A549 (cell line): ENCODE measurements around the gene RNASE2. TPM values are rescaled to one million over a fixed set of nuclear protein-coding genes. Genes with fewer than 3 reads are reported as not detected.
"Not testable (repeated sequence)": the region's sequence is repeated elsewhere in the genome, so short reads cannot be mapped to it uniquely, and the experiment has no call there.

Experiments
- ATAC-seq, 2 experiments: fragments of 200-7000 bp in 1 of 2; fragments of >200 bp in 1 of 2; cut with Nextera tagmentation in 1 of 2; cut with Tn5 transposase in 1 of 2; 3 replicates each; pipeline versions ENCODE4 v1.8.0 to v1.9.1; 2018 to 2020; ENCODE audit warnings: mild to moderate bottlenecking in 1 of 2, moderate library complexity in 1 of 2
- CTCF ChIA-PET: fragments of 300-600 bp; sonication (Branson Sonifier 250); formaldehyde crosslinking; extraction: SDS; loops from one replicate; lab custom pipeline; 2021; ENCODE audit warnings: antibody characterized with exemption, inconsistent platforms; lab: Yijun Ruan, JAX
- POLR2A ChIA-PET: fragments of 350-600 bp; formaldehyde crosslinking; extraction: SDS; loops from one replicate; lab custom pipeline; 2021; ENCODE audit warnings: antibody characterized with exemption, inconsistent platforms; lab: Yijun Ruan, JAX
- DNase-seq, 2 experiments: peaks; one replicate each; pipeline versions ENCODE4 v3.0.0 to v3.0.0-alpha.2; 2011 to 2016; ENCODE audit warnings: low read depth in 1 of 2, low spot score in 1 of 2
- FAIRE-seq: peaks from 2 replicates; lab custom pipeline; 2011; peaks lifted over from hg19 to GRCh38; lab: Jason Lieb, UNC
- H3K27ac ChIP-seq, 2 experiments: fragments of >200 bp; sonication (Bioruptor Twin); formaldehyde crosslinking; 3 replicates each; pipeline ENCODE4 v1.5.1; 2016 to 2017
- H3K4me1 ChIP-seq: fragments of >200 bp; sonication (Bioruptor Twin); formaldehyde crosslinking; 3 replicates; pipeline ENCODE4 v1.6.1; 2016
- H3K4me2 ChIP-seq: fragments of >200 bp; sonication (Bioruptor Twin); formaldehyde crosslinking; 3 replicates; pipeline ENCODE4 v1.6.1; 2016
- H3K4me3 ChIP-seq: fragments of >200 bp; sonication (Bioruptor Twin); formaldehyde crosslinking; 3 replicates; pipeline ENCODE4 v1.5.1; 2016
- H3K9me3 ChIP-seq: fragments of >200 bp; sonication (Bioruptor Twin); formaldehyde crosslinking; 3 replicates; pipeline ENCODE4 v1.6.1; 2016
- BHLHE40 ChIP-seq: IDR thresholded peaks from 2 replicates; pipeline ENCODE4 v1.6.1; 2012; ENCODE audit warnings: low read depth, low read length, inconsistent platforms
- CEBPB ChIP-seq, 2 experiments: fragments of >200 bp in 1 of 2; sonication (Bioruptor Twin) in 1 of 2; formaldehyde crosslinking in 1 of 2; IDR thresholded peaks; 2 replicates each; pipeline ENCODE4 v1.6.1; 2012 to 2016
- CHD2 ChIP-seq: fragments of 150-350 bp; IDR thresholded peaks from 2 replicates; pipeline ENCODE4 v1.6.1; 2014; ENCODE audit warnings: low read length; ENCODE audit not compliant: partially characterized antibody
- ESRRA ChIP-seq: fragments of 150-350 bp; IDR thresholded peaks from 2 replicates; pipeline ENCODE4 v1.6.1; 2014; ENCODE audit warnings: mild to moderate bottlenecking, low read length, borderline replicate concordance
- FOSL2 ChIP-seq, 2 experiments: fragments of 450-650 bp in 1 of 2; fragments of >200 bp in 1 of 2; sonication (Bioruptor Twin) in 1 of 2; formaldehyde crosslinking; IDR thresholded peaks; 2 replicates each; pipeline versions ENCODE4 v1.5.0 to v1.6.1; 2016 to 2020; ENCODE audit warnings: mild to moderate bottlenecking in 1 of 2, moderate library complexity in 1 of 2
- HEYL ChIP-seq: fragments of 250-450 bp; sonication (Bioruptor Pico); IDR thresholded peaks from 2 replicates; pipeline ENCODE4 v1.8.0; 2021; ENCODE audit warnings: mild to moderate bottlenecking, moderate library complexity
- HOXB13 ChIP-seq: fragments of 250-450 bp; sonication (Bioruptor Pico); IDR thresholded peaks from 2 replicates; pipeline ENCODE4 v1.5.0; 2020; ENCODE audit warnings: low read depth, mild to moderate bottlenecking, moderate library complexity
- JUNB ChIP-seq: fragments of >200 bp; sonication (Bioruptor Twin); formaldehyde crosslinking; IDR thresholded peaks from 2 replicates; pipeline ENCODE4 v1.6.1; 2016
- KDM5A ChIP-seq: fragments of 200-600 bp; sonication (generic); IDR thresholded peaks from 2 replicates; pipeline ENCODE4 v1.6.1; 2016; ENCODE audit warnings: antibody characterized with exemption, mild to moderate bottlenecking
- MAFK ChIP-seq: fragments of 450-650 bp; IDR thresholded peaks from 2 replicates; pipeline ENCODE4 v1.6.1; 2014; ENCODE audit not compliant: partially characterized antibody
- NFE2L2 ChIP-seq: fragments of 150-350 bp; conservative IDR thresholded peaks from 2 replicates; pipeline ENCODE4 v1.6.1; 2014; ENCODE audit warnings: low read length
- NPAS2 ChIP-seq: fragments of 250-450 bp; sonication (Bioruptor Pico); IDR thresholded peaks from 2 replicates; pipeline ENCODE4 v1.8.0; 2022; ENCODE audit warnings: mild to moderate bottlenecking, moderate library complexity, borderline replicate concordance
- RAD21 ChIP-seq, 2 experiments: fragments of >200 bp in 1 of 2; sonication (Bioruptor Twin) in 1 of 2; formaldehyde crosslinking in 1 of 2; IDR thresholded peaks in 1 of 2; conservative IDR thresholded peaks in 1 of 2; 2 replicates in 1 of 2; 3 replicates in 1 of 2; pipeline ENCODE4 v1.6.1; 2012 to 2018; ENCODE audit warnings: inconsistent platforms in 1 of 2
- RARB ChIP-seq: fragments of 250-450 bp; sonication (Bioruptor Pico); IDR thresholded peaks from 2 replicates; pipeline ENCODE4 v1.8.0; 2021; ENCODE audit warnings: mild to moderate bottlenecking, moderate library complexity
- RNF2 ChIP-seq: fragments of 200-600 bp; sonication (generic); IDR thresholded peaks from 2 replicates; pipeline ENCODE4 v1.6.1; 2016; ENCODE audit warnings: low read depth, mild to moderate bottlenecking, antibody characterized with exemption, moderate library complexity, borderline replicate concordance
- SMC3 ChIP-seq: fragments of >200 bp; sonication (Bioruptor Twin); formaldehyde crosslinking; IDR thresholded peaks from 3 replicates; pipeline ENCODE4 v1.6.1; 2018; ENCODE audit warnings: inconsistent platforms
- ZFP36 ChIP-seq: fragments of 450-650 bp; IDR thresholded peaks from 2 replicates; pipeline ENCODE4 v1.6.1; 2014; ENCODE audit warnings: borderline replicate concordance; ENCODE audit not compliant: partially characterized antibody
- WGBS: methylation state at CpG from one replicate; pipeline ENCODE4 v1.1.6; 2017; ENCODE audit errors: missing lambda C conversion rate; 5-methylcytosine and 5-hydroxymethylcytosine counted together
- polyA plus RNA-seq, 4 experiments: library from polyadenylated mRNA; depleted of rRNA in 3 of 4; stranded (reverse); fragments of >200 nt; fragmentation: RNase III in 1 of 4; extraction: RNeasy Plus Mini Kit Qiagen cat#74134 plus additional on column Dnase treatment in 1 of 4; gene quantifications; 2 replicates in 3 of 4; 3 replicates in 1 of 4; pipeline ENCODE4 v1.2.3, GENCODE V29; 2011 to 2017
- TF ChIP-seq, protein P1 (sequence below): fragments of 450-650 bp; IDR thresholded peaks from 2 replicates; pipeline ENCODE4 v1.6.1; 2014; ENCODE audit warnings: antibody characterized with exemption
- TF ChIP-seq, protein P2 (sequence below): fragments of 250-450 bp; sonication (Bioruptor Pico); IDR thresholded peaks from 2 replicates; pipeline ENCODE4 v1.5.0; 2021; ENCODE audit warnings: mild to moderate bottlenecking, moderate library complexity, borderline replicate concordance
- TF ChIP-seq, protein P3 (sequence below): IDR thresholded peaks from 2 replicates; pipeline ENCODE4 v1.6.1; 2012; ENCODE audit warnings: low read depth, borderline replicate concordance

The RNASE2 gene
- polyA plus RNA-seq, 2 of the 4 experiments (the other 2 are of a cell fraction) = not detected

DNA sequence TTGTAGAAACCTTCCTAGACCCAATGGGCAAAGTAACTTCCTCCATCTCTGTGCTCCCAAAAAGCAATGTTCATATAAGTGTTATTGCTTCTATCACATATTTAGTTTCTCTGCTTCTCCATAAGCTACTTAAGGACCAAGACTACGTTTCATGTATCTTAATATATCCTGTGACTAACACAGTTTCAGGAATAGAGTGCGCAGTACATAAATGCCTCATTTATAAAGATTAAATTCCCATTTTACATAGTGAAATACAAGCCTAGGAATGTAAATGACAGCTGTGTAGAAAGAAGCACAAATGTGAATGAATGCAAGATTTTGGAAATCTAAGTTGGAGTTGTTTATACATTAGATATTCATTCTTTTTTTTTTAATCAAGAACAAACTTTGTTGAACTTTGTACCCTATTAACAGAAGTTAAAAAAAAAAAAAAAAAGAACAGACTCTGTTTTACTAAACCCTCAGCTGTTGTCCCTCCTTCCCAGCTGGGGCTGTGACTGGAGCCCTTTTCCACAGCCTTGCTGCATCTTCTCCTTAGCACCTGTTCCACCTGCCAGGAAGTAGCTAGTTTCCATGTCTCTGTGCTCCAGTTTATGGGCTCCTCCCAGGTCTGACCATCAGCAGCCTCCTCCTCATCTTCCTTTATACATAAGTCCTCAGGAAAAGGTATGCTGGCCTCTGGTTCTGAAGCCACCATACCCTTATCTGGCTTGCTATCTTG is 27.5 kb downstream of the RNASE2 start:
- H3K4me1 ChIP-seq = peaks cover 16% of the 10 kb centered on the region
- TF ChIP-seq NPAS2 (CRISPR knock-in tag) (no peak), RAD21 (conservative IDR thresholded peaks at IDR 0.05 in 1 of 2, IDR thresholded peaks at IDR 0.05 in 1 of 2) (no peak), HEYL (CRISPR knock-in tag) (no peak), NFE2L2 (no peak), HOXB13 (no peak), KDM5A (no peak), RARB (CRISPR knock-in tag) (no peak), JUNB (no peak), CHD2 (no peak), RNF2 (no peak), BHLHE40 (no peak), ZFP36 (no peak), ESRRA (no peak)
- TF ChIP-seq, protein P1, sequence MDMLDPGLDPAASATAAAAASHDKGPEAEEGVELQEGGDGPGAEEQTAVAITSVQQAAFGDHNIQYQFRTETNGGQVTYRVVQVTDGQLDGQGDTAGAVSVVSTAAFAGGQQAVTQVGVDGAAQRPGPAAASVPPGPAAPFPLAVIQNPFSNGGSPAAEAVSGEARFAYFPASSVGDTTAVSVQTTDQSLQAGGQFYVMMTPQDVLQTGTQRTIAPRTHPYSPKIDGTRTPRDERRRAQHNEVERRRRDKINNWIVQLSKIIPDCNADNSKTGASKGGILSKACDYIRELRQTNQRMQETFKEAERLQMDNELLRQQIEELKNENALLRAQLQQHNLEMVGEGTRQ = no peak
- TF ChIP-seq, protein P2, sequence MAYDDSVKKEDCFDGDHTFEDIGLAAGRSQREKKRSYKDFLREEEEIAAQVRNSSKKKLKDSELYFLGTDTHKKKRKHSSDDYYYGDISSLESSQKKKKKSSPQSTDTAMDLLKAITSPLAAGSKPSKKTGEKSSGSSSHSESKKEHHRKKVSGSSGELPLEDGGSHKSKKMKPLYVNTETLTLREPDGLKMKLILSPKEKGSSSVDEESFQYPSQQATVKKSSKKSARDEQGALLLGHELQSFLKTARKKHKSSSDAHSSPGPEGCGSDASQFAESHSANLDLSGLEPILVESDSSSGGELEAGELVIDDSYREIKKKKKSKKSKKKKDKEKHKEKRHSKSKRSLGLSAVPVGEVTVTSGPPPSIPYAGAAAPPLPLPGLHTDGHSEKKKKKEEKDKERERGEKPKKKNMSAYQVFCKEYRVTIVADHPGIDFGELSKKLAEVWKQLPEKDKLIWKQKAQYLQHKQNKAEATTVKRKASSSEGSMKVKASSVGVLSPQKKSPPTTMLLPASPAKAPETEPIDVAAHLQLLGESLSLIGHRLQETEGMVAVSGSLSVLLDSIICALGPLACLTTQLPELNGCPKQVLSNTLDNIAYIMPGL (CRISPR knock-in tag) = no peak
- TF ChIP-seq, protein P3, sequence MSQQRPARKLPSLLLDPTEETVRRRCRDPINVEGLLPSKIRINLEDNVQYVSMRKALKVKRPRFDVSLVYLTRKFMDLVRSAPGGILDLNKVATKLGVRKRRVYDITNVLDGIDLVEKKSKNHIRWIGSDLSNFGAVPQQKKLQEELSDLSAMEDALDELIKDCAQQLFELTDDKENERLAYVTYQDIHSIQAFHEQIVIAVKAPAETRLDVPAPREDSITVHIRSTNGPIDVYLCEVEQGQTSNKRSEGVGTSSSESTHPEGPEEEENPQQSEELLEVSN = no peak
- no peak overlapping the region for H3K27ac ChIP-seq
- no peak overlapping the region for H3K4me2 ChIP-seq
- ATAC-seq (no peak), DNase-seq (no peak), FAIRE-seq (peak; percentile 28)
- H3K9me3 ChIP-seq = no peaks in the 10 kb centered on the region
- H3K4me3 ChIP-seq = no peak overlapping the region
- 50% methylated on average over 2 of the region's 2 CpGs for WGBS
- CTCF ChIA-PET = interaction anchor here (0.8 to 17.7 kb wide), 7 partner anchors 11 to 146 kb away, joined by 3 to 186 read pairs (median 4); no protein-coding TSS in a partner anchor
- POLR2A ChIA-PET = no interaction called here

DNA sequence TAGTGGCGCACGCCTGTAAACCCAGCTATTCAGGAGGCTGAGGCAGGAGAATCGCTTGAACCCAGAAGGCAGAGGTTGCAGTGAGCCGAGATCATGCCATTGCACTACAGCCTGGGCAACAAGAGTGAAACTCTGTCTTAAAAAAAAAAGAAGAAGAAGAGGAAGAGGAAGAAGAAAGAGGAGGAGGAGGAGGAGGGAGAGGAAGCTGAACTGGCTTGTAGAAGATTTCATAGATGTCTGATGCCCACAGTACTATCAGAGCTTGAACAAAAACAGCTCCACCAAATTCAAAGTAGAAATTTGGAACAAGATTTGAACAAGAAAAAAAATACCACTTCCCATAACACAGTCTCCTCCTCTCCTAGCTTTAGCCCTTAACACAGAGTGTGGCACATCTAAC is 30.4 kb downstream of the RNASE2 start:
- 94% methylated on average over 4 of the region's 4 CpGs for WGBS
- FAIRE-seq = not testable (repeated sequence)

DNA sequence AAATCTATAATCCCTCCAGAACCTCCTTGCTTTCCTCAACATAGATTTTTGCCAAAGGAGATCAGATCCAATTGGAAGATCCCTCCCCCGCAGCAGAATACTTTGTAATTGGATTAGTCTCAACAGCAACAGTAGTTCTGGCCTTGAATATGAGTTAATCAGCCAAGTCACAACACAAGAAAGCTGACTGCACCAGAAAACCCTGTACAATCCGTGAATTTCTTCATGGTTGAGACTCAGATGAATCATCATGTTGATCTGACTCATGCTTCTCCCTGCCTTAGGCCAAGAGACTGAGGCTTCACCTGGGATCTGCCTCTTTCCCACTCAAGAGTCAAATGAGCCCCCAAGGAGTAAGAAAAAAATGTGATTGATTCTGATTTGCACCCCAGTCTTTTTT is 31.5 kb downstream of the RNASE2 start:
- peak overlapping the region; percentile 43 for H3K4me2 ChIP-seq
- peak; percentile 93 for TF ChIP-seq FOSL2 (IDR thresholded peaks at IDR 0.05)
- peak; percentile 86 for TF ChIP-seq FOSL2 (CRISPR knock-in tag; IDR thresholded peaks at IDR 0.05)
- peak; percentile 86 for TF ChIP-seq JUNB
- no peak for TF ChIP-seq SMC3
- TF ChIP-seq CEBPB (IDR thresholded peaks at IDR 0.05) = 0 out of 4 replicates have a peak, but pooled peaks of 1 of the 2 experiments have one; percentile 19
- TF ChIP-seq MAFK = peak; percentile 63
- peak; percentile 74 to 83 for DNase-seq
- POLR2A ChIA-PET = interaction anchor here (0.6 kb wide), 1 partner anchor 16 kb away, joined by 5 read pairs; no protein-coding TSS in a partner anchor
- WGBS = 3% methylated on average over 2 of the region's 2 CpGs
- no peaks in the 10 kb centered on the region for H3K9me3 ChIP-seq
- CTCF ChIA-PET = interaction anchor here (0.6 to 17.7 kb wide), 3 partner anchors 15 to 106 kb away, joined by 3 to 186 read pairs (median 3); no protein-coding TSS in a partner anchor
- peak overlapping the region; percentile 44 to 75 for H3K27ac ChIP-seq
- peaks cover 32% of the 10 kb centered on the region for H3K4me1 ChIP-seq
- FAIRE-seq = no peak
- no peak overlapping the region for H3K4me3 ChIP-seq
- peak; percentile 42 to 52; a peak in 5 of 6 replicates for ATAC-seq

More for the DNA sequence above, 30.4 kb downstream of the RNASE2 start:
- H3K4me2 ChIP-seq, H3K27ac ChIP-seq, H3K4me3 ChIP-seq, H3K9me3 ChIP-seq, DNase-seq, ATAC-seq, POLR2A ChIA-PET: not testable (repeated sequence)
- peaks cover 23% of the 10 kb centered on the region for H3K4me1 ChIP-seq
- CTCF ChIA-PET = interaction anchor here (17.7 kb wide), 1 partner anchor 13 kb away, joined by 186 read pairs; no protein-coding TSS in a partner anchor
